Esophagus muscularis mucosa (tissue), 4 donors: ENCODE data around the gene CXCL17.

Experiments
- CTCF ChIP-seq, 3 experiments: fragments of 200-600 bp in 2 of 3; fragments of 450-650 bp in 1 of 3; sonication (generic) in 2 of 3; IDR thresholded peaks; one replicate each; pipeline ENCODE4 v1.5.1; 2017 to 2019; ENCODE audit warnings: antibody characterized with exemption in 3 of 3, mild to moderate bottlenecking in 2 of 3, moderate library complexity in 1 of 3
- EP300 ChIP-seq: sonication (generic); formaldehyde crosslinking; IDR thresholded peaks from one replicate; pipeline ENCODE4 v1.6.1; 2017; ENCODE audit warnings: antibody characterized with exemption
- POLR2A ChIP-seq: fragments of 450-650 bp; IDR thresholded peaks from one replicate; pipeline ENCODE4 v1.6.1; 2017; ENCODE audit warnings: antibody characterized with exemption, moderate library complexity, mild to moderate bottlenecking, low read depth

GRCh38 chr19:42392165-42392564 is 50.6 kb downstream of the CXCL17 start:
- TF ChIP-seq CTCF (IDR thresholded peaks at IDR 0.05) = no peak
- TF ChIP-seq POLR2A = no peak
- TF ChIP-seq EP300 = no peak
